AG20443 (cell line): ENCODE measurements around the gene EIF3D.
A peak's percentile ranks its signal among the peaks of the same experiment; 100 is the strongest.

Source experiments
- DNase-seq: peaks from one replicate; pipeline ENCODE4 v3.0.0; 2012; ENCODE audit warnings: low spot score, mixed read lengths

Gene EIF3D

DNA sequence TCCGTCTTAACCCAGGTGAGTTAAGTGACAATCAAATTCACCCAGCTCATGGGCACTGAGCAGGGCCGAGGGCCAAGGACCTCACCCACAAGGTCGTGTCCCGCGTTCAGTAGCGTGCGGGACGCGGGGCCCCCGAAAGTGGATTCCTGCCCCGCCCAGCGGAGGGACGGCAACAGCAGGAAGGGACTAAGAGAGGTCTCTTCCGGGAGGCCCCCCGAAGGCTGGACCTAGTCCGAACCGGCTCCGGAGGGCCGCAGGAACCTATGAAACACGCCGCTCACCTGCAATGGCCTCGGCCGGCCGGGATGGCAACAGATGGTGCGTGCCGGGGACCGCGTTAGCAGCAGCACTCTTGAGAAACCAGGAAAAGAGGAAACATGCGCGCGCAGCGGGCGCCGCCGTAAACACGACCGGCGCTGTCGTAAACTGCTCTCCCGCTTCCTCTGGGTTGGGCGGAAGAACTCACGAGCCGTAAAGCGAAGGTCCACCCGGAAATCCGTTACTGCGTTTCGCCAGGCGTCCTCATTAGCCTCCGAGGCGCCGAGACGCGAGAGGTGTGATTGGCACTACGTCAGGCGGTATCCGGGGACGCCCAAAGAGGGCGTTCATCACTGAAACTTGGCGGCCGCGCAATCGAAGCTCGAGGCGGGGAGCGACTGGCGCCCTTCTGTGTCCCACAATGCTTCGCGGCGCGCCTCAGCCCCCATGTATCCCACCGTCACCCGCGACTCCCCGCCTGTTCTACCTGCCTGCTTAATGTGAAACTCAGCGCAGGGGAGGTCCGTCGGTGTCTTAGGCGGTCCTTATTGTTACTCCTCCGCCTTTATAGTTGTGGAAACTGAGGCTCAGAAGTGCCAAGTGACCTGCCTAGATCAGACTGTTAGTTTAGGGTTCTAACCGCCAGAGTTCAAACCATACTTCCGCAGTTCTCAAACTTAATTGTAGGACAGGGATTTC, at the start of gene EIF3D:
Gene EIF3D (minus strand): TSS at position 372 of the 957 bp plus-strand sequence. CDS start 3,045 bp downstream, outside the sequence.
- peak; percentile 95 for DNase-seq

DNA sequence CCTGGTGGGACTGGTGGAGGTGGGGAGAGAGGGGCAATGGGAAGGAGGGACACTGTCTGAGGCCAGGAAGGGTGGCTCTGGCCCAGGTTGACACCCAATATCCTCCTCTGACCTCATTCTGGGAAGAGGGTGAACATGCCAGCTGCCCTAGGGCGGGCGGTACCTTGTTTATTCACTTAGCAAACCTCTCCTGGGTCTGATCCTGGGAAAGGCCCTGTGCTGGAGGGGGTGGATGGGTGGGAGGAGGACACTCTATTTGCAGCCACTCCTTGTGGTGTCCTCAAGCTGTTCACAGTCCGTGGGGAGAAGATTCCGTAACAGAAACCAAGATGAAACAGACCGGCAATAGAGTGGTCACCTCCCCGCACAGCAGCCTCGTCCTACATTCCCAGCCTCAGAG, 49.7 kb upstream of the EIF3D start:
- DNase-seq: no peak

DNA sequence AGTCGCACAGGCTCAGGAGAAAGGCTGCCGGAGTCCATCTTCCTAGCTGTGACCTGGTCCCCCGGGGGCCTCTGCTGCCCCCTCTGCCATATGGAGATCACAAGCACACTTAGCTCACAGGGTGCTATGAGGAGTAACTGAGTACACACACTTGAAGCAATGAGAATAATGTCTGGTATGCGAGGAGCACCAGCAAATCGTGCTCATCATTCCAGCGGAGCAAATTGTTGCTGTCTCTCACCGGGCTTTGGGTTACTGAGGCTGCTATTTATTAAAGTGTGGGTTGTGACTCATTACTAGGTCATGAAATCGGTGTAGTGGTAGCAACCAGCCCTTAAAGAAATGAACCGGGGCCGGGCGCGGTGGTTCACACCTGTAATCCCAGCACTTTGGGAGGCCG, 48.1 kb upstream of the EIF3D start:
- DNase-seq: peak; percentile 88

DNA sequence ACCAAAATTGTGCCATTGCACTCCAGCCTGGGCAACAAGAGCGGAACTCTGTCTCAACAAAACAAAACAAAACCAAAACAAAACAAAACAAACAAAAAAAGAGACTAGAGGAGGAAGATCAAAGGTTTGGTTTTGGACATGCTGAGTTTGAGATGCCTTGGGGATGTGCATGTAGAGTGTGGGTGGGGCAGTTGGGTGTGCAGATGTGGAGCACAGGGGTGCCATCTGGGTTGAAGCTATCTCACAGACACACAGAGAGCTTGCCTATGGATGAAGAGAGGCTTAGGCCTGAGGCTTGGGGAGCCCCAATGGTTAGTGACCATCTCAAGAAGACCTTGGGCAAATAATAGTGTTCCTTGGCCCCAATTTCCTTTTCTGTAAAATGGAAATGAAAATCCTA, 45.8 kb upstream of the EIF3D start:
- no peak for DNase-seq

- no peak for DNase-seq
Measured at GRCh38 chr22:36573815-36574363, 44.9 kb upstream of the EIF3D start.

DNA sequence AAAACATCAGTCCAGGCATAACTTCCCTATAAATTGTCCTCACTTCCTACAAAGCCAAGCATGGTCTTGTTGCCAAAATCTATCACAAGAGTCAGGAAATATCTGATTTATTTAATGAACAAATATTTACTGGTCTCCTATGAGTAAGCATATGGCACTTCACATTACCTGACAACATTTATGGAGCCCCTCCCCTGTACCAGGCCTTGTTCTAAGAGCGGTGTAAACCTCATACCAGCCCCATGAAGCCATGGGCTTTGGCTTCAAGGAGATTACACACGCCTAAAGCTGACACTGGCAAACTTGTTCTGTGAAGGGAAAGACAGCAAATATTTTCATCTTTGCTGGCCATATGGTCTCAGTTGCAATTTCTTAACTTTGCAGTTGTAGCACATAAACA, 43.0 kb upstream of the EIF3D start:
- DNase-seq: no peak

- peak; percentile 74 for DNase-seq
Measured at GRCh38 chr22:36569999-36570398, 41.0 kb upstream of the EIF3D start.

GRCh38 chr22:36568846-36569245, 39.9 kb upstream of the EIF3D start:
- no peak for DNase-seq

GRCh38 chr22:36566720-36567119, 37.8 kb upstream of the EIF3D start:
- DNase-seq: no peak

DNA sequence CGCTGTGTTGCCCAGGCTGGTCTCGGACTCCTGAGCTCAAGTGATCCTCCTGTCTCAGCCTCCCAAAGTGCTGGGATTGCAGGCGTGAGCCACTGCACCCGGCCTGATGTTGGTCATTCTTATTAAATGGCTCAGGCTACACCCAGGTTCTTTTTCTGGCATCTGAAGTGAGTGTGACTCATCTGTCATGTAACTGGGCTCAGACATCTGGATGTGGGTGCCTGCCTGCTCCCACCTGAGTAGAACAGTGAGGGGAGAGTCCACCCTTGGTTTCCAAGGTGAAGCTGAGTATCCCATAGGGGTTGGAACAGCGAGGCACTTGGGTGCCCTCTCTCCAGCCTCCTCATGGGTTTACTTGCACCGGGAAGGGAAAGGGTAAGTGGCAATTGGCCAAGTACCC, 36.7 kb upstream of the EIF3D start:
- no peak for DNase-seq

DNA sequence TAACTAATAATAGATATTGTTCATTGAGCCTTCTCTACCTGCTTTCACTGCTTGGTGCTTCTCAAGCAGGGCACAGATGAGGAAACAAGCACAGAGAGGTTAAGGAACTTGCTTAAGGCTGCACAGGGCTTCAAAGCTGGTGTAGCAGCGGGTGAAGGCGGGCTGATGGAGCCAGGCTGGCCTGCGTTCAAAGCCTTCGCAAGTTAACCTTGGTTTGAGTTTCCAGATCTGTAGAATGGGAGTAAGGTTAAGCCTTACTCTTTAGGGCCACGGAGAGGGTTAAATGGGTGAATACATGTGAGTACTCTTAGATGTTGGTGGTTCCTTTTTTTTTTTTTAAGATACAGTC, 36.2 kb upstream of the EIF3D start:
- no peak for DNase-seq

- DNase-seq: no peak
Measured at GRCh38 chr22:36564422-36565158, 35.6 kb upstream of the EIF3D start.

- no peak for DNase-seq
Measured at GRCh38 chr22:36563898-36564297, 34.9 kb upstream of the EIF3D start.

DNA sequence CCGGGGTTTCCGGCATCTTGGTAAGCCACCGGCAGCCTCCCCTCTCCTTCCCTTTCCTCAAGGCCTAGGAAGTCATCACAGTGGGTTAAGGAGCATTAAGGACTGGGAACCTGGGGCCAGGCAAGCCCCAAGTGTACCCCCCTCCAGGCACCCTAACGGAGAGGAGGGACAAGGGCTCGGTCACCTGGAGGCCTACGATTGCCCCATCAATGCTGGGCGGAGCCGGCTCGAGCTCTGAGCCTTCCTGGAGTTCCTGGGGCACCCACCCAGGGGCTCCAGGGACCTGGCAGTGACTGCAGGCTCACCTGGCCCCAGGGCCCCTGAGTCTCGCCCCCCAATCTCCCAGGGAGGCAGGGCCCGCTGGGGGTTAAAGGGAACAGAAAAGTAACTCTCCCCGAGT, 34.5 kb upstream of the EIF3D start:
- DNase-seq: no peak

DNA sequence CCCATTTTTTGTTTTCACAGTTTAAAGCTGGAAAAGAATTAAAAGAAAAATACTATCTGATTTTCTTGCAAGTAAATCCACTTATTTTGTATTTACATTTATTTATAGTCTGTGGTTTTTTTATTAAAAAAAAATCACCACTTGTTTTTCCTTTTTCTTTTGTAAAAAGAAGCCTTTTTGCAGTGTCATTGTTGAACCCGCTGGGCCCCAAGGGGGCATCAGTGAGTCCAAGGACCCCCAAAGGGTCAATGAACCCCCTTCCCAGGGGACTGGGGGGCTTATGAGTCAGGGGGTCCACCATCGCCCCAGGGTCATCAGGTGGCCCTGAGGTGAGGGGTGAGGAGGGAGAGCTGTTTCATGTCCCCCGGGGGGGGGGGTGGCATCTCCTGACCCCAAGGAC, 34.0 kb upstream of the EIF3D start:
- DNase-seq: no peak

GRCh38 chr22:36562261-36562835, 33.4 kb upstream of the EIF3D start:
- DNase-seq: peak; percentile 87

DNA sequence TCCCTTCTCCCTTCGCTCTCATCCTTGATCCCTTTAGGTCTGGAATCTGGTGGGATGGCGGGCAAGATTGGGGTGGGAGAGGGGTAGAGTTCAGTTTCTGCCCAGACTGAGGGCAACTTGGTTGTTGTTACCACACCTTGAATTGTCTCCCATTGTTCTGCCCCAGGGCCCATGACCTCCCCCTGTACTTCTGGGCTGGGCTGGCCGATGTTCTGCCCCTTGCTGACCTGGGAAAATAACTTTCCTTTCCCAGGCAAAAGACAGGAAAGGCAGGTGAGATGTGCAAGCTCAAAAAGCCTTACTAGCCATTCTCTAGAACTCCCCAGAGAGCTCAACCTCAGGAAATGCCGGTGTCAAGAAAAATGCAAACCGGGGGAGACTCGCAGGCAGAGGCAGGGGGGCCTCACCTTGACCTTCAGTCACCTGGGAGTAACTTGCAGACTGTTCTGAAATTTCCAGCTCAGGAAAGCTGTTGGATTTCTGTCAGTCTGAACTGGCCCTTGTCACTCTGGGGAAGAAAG, 32.4 kb upstream of the EIF3D start:
- no peak for DNase-seq

DNA sequence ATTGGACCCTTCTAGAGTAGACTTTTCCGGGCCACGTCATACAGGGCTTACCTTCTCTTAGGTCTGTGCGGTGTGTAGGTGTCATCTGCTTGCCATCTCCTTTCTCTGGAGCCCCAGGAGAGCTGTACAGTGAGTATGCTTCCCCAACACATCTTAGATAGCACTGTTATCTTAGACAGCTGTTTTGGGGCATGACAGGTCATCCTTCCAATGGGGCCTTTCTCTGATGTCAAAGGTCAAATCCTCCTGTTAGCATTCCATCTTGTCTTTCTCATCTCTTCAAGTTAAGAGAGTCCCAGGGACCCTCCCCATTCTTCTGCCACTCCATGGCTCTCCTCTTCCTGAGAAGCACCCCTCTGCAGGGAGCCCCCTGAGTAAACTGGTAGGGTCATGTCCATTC, 31.0 kb upstream of the EIF3D start:
- DNase-seq: no peak

GRCh38 chr22:36554098-36554497, 25.1 kb upstream of the EIF3D start:
- no peak for DNase-seq

- DNase-seq: no peak
Measured at GRCh38 chr22:36552289-36552688, 23.3 kb upstream of the EIF3D start.

- DNase-seq: no peak
Measured at GRCh38 chr22:36550701-36551495, 21.9 kb upstream of the EIF3D start.

DNA sequence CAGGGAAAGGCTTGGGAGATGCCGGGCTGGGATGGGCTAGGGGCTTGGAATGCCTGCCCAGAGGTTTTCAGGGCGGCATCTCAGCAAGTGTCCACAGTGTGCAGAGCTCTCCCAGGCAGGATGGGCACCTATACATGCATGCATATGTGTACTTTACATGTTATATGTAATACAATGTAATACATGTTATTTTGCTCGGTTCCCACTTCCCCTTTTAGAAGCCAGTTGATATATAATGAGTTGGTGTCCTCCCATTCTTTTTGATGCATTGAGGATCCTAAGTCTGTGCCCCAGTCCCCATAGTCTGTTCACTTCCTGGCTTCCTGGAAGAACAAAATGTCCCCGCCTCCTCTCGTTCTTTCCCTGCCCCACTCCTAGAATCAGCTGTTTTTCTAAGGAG, 20.1 kb upstream of the EIF3D start:
- no peak for DNase-seq
